AG04449 (cell line): ENCODE data around the gene EFNB2.

ENCODE experiments used
- CTCF ChIA-PET: fragments of 350-600 bp; formaldehyde crosslinking; extraction: SDS; loops from one replicate; lab custom pipeline; 2021; ENCODE audit warnings: antibody characterized with exemption; lab: Yijun Ruan, JAX
- POLR2A ChIA-PET: fragments of 400-600, 350-600 bp; formaldehyde crosslinking; extraction: SDS; loops from one replicate; lab custom pipeline; 2020; ENCODE audit warnings: antibody characterized with exemption, inconsistent platforms; lab: Yijun Ruan, JAX
- DNase-seq: peaks from one replicate; pipeline ENCODE4 v3.0.0-alpha.2; 2010; ENCODE audit warnings: low read depth, low spot score
- H3K4me3 ChIP-seq: 2 replicates; pipeline ENCODE4 v1.5.1; 2011; ENCODE audit warnings: low read depth, mild to moderate bottlenecking, control low read depth, low read length
- TF ChIP-seq, protein P1 (sequence below): IDR thresholded peaks from one replicate; pipeline ENCODE4 v1.5.1; 2011; ENCODE audit warnings: mild to moderate bottlenecking, moderate library complexity, low read length, control low read depth, inconsistent platforms; ENCODE audit not compliant: insufficient read depth; ENCODE audit errors: missing control alignments

Gene EFNB2

DNA sequence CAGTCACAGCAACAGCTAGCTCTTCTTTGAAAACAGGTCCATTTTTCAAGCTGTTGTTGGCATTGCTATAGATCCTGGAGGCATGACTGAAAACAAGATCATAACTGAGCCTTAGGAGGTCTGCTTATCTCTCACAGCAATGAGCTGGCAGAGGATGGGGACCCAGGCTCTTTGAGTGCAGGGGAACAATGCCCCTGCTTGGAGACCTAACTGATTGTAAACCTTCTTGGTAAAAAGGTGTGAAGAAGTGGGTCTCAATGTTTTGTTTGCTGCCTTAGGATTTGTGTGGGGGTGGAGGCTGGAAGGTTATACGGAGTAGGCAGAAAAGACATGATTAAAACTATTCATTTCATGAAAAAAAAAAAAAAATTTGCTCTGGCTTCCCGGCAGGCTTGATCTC, 94.6 kb downstream of the EFNB2 start:
- ChIA-PET CTCF (no interaction called here), POLR2A (no interaction called here)
- no peak overlapping the region for H3K4me3 ChIP-seq
- DNase-seq = no peak
- TF ChIP-seq, protein P1, sequence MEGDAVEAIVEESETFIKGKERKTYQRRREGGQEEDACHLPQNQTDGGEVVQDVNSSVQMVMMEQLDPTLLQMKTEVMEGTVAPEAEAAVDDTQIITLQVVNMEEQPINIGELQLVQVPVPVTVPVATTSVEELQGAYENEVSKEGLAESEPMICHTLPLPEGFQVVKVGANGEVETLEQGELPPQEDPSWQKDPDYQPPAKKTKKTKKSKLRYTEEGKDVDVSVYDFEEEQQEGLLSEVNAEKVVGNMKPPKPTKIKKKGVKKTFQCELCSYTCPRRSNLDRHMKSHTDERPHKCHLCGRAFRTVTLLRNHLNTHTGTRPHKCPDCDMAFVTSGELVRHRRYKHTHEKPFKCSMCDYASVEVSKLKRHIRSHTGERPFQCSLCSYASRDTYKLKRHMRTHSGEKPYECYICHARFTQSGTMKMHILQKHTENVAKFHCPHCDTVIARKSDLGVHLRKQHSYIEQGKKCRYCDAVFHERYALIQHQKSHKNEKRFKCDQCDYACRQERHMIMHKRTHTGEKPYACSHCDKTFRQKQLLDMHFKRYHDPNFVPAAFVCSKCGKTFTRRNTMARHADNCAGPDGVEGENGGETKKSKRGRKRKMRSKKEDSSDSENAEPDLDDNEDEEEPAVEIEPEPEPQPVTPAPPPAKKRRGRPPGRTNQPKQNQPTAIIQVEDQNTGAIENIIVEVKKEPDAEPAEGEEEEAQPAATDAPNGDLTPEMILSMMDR = no peak
